Ishikawa (cell line): ENCODE data around the gene CHST12.

Experiments used
- NFIC ChIP-seq: IDR thresholded peaks from 2 replicates; pipeline ENCODE4 v1.6.1; 2012
- TF ChIP-seq, protein P1 (sequence below): IDR thresholded peaks from 2 replicates; pipeline ENCODE4 v1.6.1; 2012

DNA sequence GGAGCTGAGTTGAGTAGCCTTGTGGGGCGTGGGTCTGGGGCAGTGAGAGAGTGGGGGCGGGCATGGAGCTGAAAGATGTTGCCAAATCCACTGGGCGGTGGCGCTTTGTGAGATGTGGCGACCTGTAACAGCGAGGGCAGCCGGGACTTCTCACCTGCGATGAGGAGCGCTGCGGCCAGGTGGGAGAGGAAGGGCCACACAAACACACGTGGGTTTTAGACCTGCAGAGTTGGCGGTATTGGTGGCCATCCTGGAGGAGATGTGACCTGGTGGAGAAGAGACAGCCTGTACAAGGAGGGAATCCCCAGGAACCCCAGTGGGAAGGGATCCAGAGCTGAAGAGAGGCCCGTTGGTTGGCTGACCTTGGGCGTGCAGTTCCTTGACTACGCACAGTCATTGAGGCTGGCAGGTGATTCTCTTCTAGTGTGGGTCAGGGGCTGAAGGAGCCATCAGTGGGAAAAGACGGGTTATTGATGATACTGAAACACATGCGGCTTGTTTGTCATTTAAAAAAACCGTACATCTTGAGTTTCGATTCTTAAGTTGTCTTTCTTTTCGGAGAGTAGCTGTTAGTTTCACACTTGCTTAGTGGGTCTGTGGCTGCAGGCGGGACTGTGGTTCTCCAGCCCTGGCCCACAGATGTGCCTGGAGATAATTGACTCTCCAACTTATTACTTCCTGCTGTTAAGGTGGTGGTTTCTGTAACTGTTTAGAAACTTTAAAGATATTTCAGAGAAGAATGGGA is 2.4 kb downstream of the CHST12 start:
- TF ChIP-seq, protein P1, sequence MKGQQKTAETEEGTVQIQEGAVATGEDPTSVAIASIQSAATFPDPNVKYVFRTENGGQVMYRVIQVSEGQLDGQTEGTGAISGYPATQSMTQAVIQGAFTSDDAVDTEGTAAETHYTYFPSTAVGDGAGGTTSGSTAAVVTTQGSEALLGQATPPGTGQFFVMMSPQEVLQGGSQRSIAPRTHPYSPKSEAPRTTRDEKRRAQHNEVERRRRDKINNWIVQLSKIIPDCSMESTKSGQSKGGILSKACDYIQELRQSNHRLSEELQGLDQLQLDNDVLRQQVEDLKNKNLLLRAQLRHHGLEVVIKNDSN: no peak
- TF ChIP-seq NFIC: no peak
